HUES48 (cell line): ENCODE results near the gene PGAP2.

Experiments used
- H3K27ac ChIP-seq: one replicate; pipeline ENCODE4 v1.7.0; 2013; ENCODE audit warnings: low read depth, low read length, inconsistent platforms
- H3K27me3 ChIP-seq: 2 replicates; pipeline ENCODE4 v1.6.1; 2013; ENCODE audit warnings: mild to moderate bottlenecking, low read length; ENCODE audit not compliant: control insufficient read depth, insufficient read depth
- H3K36me3 ChIP-seq: 2 replicates; pipeline ENCODE4 v1.6.1; 2013; ENCODE audit warnings: low read length; ENCODE audit not compliant: control insufficient read depth, insufficient read depth
- H3K4me1 ChIP-seq: 2 replicates; pipeline ENCODE4 v1.6.1; 2013; ENCODE audit warnings: mild to moderate bottlenecking, low read length; ENCODE audit not compliant: control insufficient read depth, insufficient read depth
- H3K4me3 ChIP-seq: 2 replicates; pipeline ENCODE4 v1.5.1; 2013; ENCODE audit warnings: mild to moderate bottlenecking, low read depth, low read length
- H3K9ac ChIP-seq: 2 replicates; pipeline ENCODE4 v1.6.1; 2013; ENCODE audit warnings: mild to moderate bottlenecking, low read depth, low read length, moderate library complexity
- H3K9me3 ChIP-seq: 2 replicates; pipeline ENCODE4 v1.6.1; 2013; ENCODE audit warnings: low read length; ENCODE audit not compliant: control insufficient read depth, insufficient read depth

PGAP2 gene

DNA sequence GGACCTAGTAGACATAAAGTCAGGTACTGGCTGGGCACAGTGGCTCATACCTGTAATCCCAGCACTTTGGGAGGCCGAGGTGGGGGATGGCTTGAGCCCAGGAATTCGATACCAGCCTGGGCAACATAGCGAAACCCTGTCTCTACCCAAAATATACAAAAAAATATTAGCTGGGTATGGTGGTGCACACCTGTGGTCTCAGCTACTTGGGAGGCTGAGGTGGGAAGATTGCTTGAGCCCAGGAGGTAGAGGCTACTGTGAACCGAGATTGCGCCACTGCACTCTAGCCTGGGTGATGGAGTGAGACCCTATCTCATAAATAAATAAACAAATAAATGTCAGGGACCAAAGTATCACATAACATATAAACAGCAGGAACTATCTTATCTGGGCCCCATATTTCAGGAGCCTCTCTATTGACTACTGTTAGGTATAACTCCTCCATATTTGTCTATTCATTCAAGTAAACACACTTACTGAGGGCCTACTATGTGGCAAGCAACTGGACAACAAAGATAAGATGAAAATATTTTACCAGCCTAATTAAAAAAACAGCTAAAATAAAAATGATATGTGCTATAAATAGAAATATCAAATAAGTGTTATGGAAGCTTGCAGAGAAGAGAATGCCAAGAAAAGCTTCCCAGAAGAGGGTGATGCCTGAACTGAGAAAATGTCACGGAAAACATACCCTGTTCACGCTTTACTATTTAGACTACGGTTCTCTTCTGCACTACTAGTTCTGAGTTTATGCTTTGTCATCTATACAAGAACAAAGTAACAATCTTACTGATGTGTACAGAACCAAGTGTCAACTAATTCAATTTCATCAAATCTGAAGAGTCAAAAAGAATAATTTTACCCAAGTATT, 13.0 kb upstream of the PGAP2 start:
- no peaks in the 10 kb centered on the region for H3K9me3 ChIP-seq
- peaks cover 7% of the 10 kb centered on the region for H3K4me1 ChIP-seq
- H3K27ac ChIP-seq: no peak overlapping the region
- no peaks in the 10 kb centered on the region for H3K27me3 ChIP-seq
- no peak overlapping the region for H3K9ac ChIP-seq
- no peak overlapping the region for H3K4me3 ChIP-seq
- H3K36me3 ChIP-seq: peaks cover 39% of the 10 kb centered on the region

GRCh38 chr11:3796002-3796311, 12.4 kb upstream of the PGAP2 start:
- Histone ChIP-seq H3K27ac (no peak overlapping the region), H3K27me3 (no peaks in the 10 kb centered on the region), H3K4me3 (peak overlapping the region; percentile 97), H3K9me3 (no peaks in the 10 kb centered on the region), H3K36me3 (peaks cover 34% of the 10 kb centered on the region), H3K9ac (no peak overlapping the region), H3K4me1 (peaks cover 7% of the 10 kb centered on the region)

DNA sequence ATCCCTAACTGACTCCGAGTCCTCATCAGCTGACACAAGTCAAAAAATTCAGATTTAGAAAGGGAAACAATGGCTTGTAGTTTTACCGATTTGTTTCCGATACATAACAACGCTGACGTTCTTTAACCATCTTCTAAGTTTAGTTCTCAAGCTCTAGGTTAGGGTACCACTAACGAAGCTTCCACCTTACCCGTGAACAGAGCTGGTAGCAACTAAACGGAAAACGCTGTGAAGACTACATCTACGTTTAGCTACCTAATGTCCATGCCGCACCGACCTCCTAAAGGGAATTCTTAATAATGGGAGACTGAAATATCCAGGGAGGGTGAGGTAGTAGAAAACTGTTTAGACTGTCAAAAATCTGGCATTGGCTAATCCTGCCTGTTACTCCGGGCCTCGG, 12.0 kb upstream of the PGAP2 start:
- peaks cover 34% of the 10 kb centered on the region for H3K36me3 ChIP-seq
- no peaks in the 10 kb centered on the region for H3K27me3 ChIP-seq
- H3K4me3 ChIP-seq: peak overlapping the region; percentile 97
- H3K4me1 ChIP-seq: peaks cover 7% of the 10 kb centered on the region
- peak overlapping the region; percentile 91 for H3K9ac ChIP-seq
- H3K27ac ChIP-seq: no peak overlapping the region
- H3K9me3 ChIP-seq: no peaks in the 10 kb centered on the region

DNA sequence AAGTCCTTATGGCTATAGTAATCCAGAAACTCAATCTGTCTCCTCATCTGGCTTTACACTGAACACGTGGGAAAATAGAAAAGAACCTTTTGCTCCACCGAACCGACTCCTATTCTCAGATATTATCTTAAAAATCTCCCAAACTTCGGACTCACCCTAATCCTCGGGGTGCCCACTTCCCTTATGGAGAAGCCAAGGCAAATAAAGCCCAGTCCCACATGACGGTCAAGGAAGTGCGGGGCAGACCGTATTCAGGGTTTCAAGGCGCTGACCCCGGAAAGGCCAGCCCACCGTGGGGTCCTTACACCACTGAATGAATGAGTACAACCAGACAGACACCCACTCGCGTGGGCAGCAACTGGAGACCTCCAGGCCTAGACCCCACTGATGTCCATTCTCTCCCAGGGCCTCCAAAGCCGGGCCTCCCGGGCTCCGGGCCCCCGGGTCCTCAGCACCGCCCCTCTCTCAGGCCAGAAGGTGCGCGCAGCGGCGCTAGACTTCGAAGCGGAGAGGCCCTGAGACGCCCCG, 11.5 kb upstream of the PGAP2 start:
- H3K27me3 ChIP-seq: no peaks in the 10 kb centered on the region
- peak overlapping the region; percentile 91 for H3K9ac ChIP-seq
- H3K27ac ChIP-seq: peak overlapping the region; percentile 96
- H3K9me3 ChIP-seq: no peaks in the 10 kb centered on the region
- H3K4me1 ChIP-seq: peaks cover 7% of the 10 kb centered on the region
- H3K36me3 ChIP-seq: peaks cover 34% of the 10 kb centered on the region
- peak overlapping the region; percentile 97 for H3K4me3 ChIP-seq

GRCh38 chr11:3797329-3798090, 10.8 kb upstream of the PGAP2 start, which contains the start of gene NUP98:
Gene NUP98, minus strand, starts transcription at chr11:3797554. Its CDS starts 15,437 bp downstream, at chr11:3782117.
- peak within 1 kb of the TSS; percentile 96 for H3K27ac ChIP-seq
- peak within 1 kb of the TSS; percentile 91 for H3K9ac ChIP-seq
- no peaks in the 10 kb centered on the region for H3K27me3 ChIP-seq
- no peaks in the 10 kb centered on the region for H3K9me3 ChIP-seq
- peaks cover 7% of the 10 kb centered on the region for H3K4me1 ChIP-seq
- H3K36me3 ChIP-seq: peaks cover 30% of the 10 kb centered on the region
- H3K4me3 ChIP-seq: peak within 1 kb of the TSS; percentile 97

DNA sequence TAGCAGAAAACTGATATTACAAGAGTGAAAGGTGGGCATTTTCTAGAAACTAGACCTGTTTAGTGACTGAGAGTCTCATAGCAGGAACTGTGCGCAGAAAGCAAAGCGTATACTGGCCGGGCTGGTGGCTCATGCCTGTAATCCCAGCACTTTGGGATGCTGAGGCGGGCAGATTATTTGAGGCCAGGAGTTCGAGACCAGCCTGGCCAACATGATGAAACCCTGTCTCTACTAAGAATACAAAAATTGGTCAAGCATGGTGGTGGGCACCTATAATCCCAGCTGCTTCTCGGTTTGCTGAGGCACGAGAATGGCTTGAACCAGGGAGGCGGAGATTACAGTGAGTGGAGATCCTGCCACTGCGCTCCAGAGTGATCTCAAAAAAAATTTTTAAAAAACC, 9.2 kb upstream of the PGAP2 start:
- H3K9me3 ChIP-seq: no peaks in the 10 kb centered on the region
- H3K4me3 ChIP-seq: no peak overlapping the region
- H3K4me1 ChIP-seq: peaks cover 7% of the 10 kb centered on the region
- no peaks in the 10 kb centered on the region for H3K27me3 ChIP-seq
- H3K9ac ChIP-seq: no peak overlapping the region
- no peak overlapping the region for H3K27ac ChIP-seq
- peaks cover 15% of the 10 kb centered on the region for H3K36me3 ChIP-seq

GRCh38 chr11:3799873-3800272, 8.5 kb upstream of the PGAP2 start:
- Histone ChIP-seq H3K36me3 (peaks cover 8% of the 10 kb centered on the region; the same call in 1 of the 2 replicates), H3K9me3 (no peaks in the 10 kb centered on the region), H3K9ac (no peak overlapping the region), H3K4me3 (no peak overlapping the region), H3K27me3 (no peaks in the 10 kb centered on the region), H3K27ac (no peak overlapping the region), H3K4me1 (peaks cover 7% of the 10 kb centered on the region)

GRCh38 chr11:3802011-3802790, 6.2 kb upstream of the PGAP2 start:
- no peaks in the 10 kb centered on the region for H3K27me3 ChIP-seq
- no peaks in the 10 kb centered on the region for H3K36me3 ChIP-seq

DNA sequence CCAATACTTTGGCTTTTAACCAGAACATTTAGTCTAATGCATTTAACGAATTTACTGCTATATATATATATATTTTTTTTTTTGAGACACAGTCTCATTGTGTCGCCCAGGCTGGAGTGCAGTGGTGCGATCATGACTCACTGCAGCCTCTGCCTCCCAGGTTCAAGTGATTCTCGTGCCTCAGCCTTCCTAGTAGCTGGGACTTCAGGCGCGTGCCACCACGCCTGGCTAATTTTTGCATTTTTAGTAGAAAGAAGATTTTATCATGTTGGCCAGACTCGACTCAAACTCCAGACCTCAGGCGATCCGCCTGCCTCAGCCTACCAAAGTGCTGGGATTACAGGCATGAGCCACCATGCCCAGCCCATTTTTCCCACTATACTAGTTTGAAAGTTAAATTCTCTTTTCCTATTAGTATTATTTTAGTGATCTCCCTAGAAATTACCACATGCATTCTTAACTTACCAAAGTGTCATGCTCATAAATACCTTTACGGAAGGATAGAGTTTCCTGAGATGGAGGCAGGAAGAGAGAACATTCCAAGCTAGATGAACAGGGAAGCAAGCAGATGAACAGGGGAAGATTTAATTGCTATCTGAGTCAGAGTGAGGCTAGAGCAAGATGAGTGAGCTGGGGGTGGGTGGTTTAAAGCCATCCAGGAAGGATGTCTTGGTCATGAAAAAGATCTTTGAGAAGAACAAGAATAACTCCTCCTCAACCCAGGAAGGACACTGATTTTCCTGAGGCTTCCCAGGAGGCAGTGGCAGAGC, 4.4 kb upstream of the PGAP2 start:
- Histone ChIP-seq H3K4me1 (no peaks in the 10 kb centered on the region; the same call in 1 of the 2 replicates), H3K27me3 (no peaks in the 10 kb centered on the region), H3K27ac (no peak overlapping the region), H3K36me3 (no peaks in the 10 kb centered on the region), H3K4me3 (no peak overlapping the region), H3K9me3 (no peaks in the 10 kb centered on the region), H3K9ac (no peak overlapping the region)

More at GRCh38 chr11:3802011-3802790, 6.2 kb upstream of the PGAP2 start:
- no peak overlapping the region for H3K9ac ChIP-seq
- no peak overlapping the region for H3K4me3 ChIP-seq
- H3K4me1 ChIP-seq: no peaks in the 10 kb centered on the region; the same call in 1 of the 2 replicates
- H3K9me3 ChIP-seq: no peaks in the 10 kb centered on the region
- no peak overlapping the region for H3K27ac ChIP-seq
